ENCODE data around the gene UVRAG.

DNA sequence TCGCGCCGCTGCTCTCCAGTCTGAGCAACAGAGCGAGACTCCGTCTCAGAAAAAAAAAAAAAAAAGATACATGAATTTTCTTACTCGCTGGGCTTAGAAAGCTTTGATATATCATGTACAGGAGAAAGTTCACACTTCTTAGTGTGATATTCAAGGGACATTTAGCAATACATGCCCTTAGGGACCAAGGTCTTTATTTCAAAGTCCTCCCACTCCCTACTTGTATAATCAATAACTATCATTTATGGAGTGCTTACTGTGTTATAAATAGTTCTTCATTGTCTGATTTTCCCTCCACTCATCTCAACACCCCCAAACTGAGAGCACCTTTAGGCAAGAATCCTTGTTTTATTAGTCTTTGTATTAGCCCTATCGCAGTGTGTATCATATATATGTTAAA, 103.3 kb downstream of the UVRAG start:
- TF ChIP-seq, protein P1, sequence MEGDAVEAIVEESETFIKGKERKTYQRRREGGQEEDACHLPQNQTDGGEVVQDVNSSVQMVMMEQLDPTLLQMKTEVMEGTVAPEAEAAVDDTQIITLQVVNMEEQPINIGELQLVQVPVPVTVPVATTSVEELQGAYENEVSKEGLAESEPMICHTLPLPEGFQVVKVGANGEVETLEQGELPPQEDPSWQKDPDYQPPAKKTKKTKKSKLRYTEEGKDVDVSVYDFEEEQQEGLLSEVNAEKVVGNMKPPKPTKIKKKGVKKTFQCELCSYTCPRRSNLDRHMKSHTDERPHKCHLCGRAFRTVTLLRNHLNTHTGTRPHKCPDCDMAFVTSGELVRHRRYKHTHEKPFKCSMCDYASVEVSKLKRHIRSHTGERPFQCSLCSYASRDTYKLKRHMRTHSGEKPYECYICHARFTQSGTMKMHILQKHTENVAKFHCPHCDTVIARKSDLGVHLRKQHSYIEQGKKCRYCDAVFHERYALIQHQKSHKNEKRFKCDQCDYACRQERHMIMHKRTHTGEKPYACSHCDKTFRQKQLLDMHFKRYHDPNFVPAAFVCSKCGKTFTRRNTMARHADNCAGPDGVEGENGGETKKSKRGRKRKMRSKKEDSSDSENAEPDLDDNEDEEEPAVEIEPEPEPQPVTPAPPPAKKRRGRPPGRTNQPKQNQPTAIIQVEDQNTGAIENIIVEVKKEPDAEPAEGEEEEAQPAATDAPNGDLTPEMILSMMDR (IDR thresholded peaks at IDR 0.05; ENCODE audit: insufficient read depth, low read length, poor library complexity, severe bottlenecking) = no peak
- TF ChIP-seq EZH2phosphoT487 (conservative IDR thresholded peaks at IDR 0.05; ENCODE audit: low read length) = no peak
